Caco-2 (cell line): ENCODE measurements around the gene TTLL11. TPM values are rescaled to one million over a fixed set of nuclear protein-coding genes. Genes with fewer than 3 reads are reported as not detected.

ENCODE experiments used
- BruUV-seq: library from RNA; stranded (reverse); fragments of 400-500 nt; replicated peaks from 2 replicates; lab custom pipeline; 2021; lab: Mats Ljungman, UMichigan
- CTCF ChIA-PET: fragments of 300-600 bp; sonication (Branson Sonifier 250); formaldehyde crosslinking; loops from one replicate; lab custom pipeline; 2022; ENCODE audit warnings: antibody characterized with exemption; lab: Charles Lee
- POLR2A ChIA-PET: fragments of 300-600 bp; sonication (Branson Sonifier 250); formaldehyde crosslinking; loops from one replicate; lab custom pipeline; 2022; ENCODE audit warnings: antibody characterized with exemption; lab: Charles Lee
- DNase-seq, 2 experiments: peaks; one replicate each; pipeline versions ENCODE4 v3.0.0 to v3.0.0-alpha.2; 2020 to 2022
- H3K27me3 ChIP-seq: replicated peaks from 2 replicates; pipeline ENCODE4 v1.6.0; 2011; ENCODE audit warnings: low read length; ENCODE audit not compliant: control insufficient read depth, insufficient read depth
- H3K36me3 ChIP-seq: 2 replicates; pipeline ENCODE4 v1.5.1; 2011; ENCODE audit warnings: low read length; ENCODE audit not compliant: control insufficient read depth, insufficient read depth
- H3K4me1 ChIP-seq: fragments of 250-450 bp; sonication (Bioruptor Pico); 2 replicates; pipeline ENCODE4 v1.5.1; 2020; ENCODE audit warnings: mild to moderate bottlenecking
- H3K4me3 ChIP-seq: 2 replicates; pipeline ENCODE4 v1.5.1; 2011; ENCODE audit warnings: low read depth, mild to moderate bottlenecking, control low read depth, low read length
- H3K9me3 ChIP-seq: fragments of 250-450 bp; sonication (Bioruptor Pico); 2 replicates; pipeline ENCODE4 v1.5.1; 2020; ENCODE audit warnings: mild to moderate bottlenecking, moderate library complexity
- H3K27ac Mint-ChIP-seq: one replicate; pipeline ENCODE4 v1.8.0; 2022; ENCODE audit warnings: mixed read lengths; ENCODE audit not compliant: unreplicated experiment
- H3K27me3 Mint-ChIP-seq: one replicate; pipeline ENCODE4 v1.8.0; 2022; ENCODE audit warnings: mixed read lengths; ENCODE audit not compliant: insufficient read depth, unreplicated experiment
- H3K36me3 Mint-ChIP-seq: one replicate; pipeline ENCODE4 v1.8.0; 2022; ENCODE audit warnings: mild to moderate bottlenecking, mixed read lengths; ENCODE audit not compliant: insufficient read depth, unreplicated experiment
- H3K4me1 Mint-ChIP-seq: one replicate; pipeline ENCODE4 v1.8.0; 2022; ENCODE audit warnings: low read depth, mixed read lengths; ENCODE audit not compliant: unreplicated experiment
- H3K4me3 Mint-ChIP-seq: one replicate; pipeline ENCODE4 v1.8.0; 2022; ENCODE audit warnings: mild to moderate bottlenecking, moderate library complexity, mixed read lengths; ENCODE audit not compliant: unreplicated experiment
- H3K9me3 Mint-ChIP-seq: one replicate; pipeline ENCODE4 v1.8.0; 2022; ENCODE audit warnings: mixed read lengths; ENCODE audit not compliant: unreplicated experiment
- CTCF ChIP-seq, 2 experiments: fragments of 200-600 bp in 1 of 2; IDR thresholded peaks; 1 replicate in 1 of 2; 2 replicates in 1 of 2; pipeline versions ENCODE4 v1.5.1 to v1.8.0; 2011 to 2022; ENCODE audit warnings: antibody characterized with exemption in 1 of 2, control low read depth in 1 of 2, inconsistent platforms in 1 of 2, low read depth in 1 of 2, low read length in 1 of 2, mild to moderate bottlenecking in 1 of 2, moderate library complexity in 1 of 2; ENCODE audit not compliant: insufficient read depth in 1 of 2, severe bottlenecking in 1 of 2, unreplicated experiment in 1 of 2
- intact Hi-C: fragments of 100-400 bp; cut with micrococcal nuclease; formaldehyde crosslinking; loops from one replicate; pipeline ENCODE4 v1.10.0; 2022; ENCODE audit not compliant: unreplicated experiment
- total RNA-seq: library from RNA; stranded (reverse); gene quantifications from 2 replicates; pipeline ENCODE4 v1.2.3, GENCODE V29; 2022

The TTLL11 gene
- total RNA-seq, 1 experiment from 2014 or later = 4.4 TPM

DNA sequence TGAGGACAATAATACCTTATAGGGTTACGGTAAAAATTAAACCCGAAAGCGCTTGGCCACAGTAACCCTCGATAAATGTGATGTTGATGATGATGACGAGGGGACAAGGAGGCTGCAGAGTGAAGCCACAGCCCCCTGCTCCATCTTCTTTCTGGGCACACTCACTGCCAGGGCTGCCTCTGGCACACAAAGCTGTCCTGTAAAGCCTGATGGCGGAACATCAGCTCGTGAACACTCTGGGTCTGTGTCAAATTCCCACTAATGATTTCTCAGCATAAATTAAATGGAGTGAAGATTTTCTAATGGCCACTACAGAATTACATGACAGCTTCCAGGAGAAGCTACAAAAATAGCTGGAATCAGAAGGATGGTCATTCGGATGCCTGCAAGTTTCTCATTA, 142.2 kb downstream of the TTLL11 start:
- intact Hi-C loops = no loop called here
- no peaks in the 10 kb centered on the region for H3K4me1 ChIP-seq
- no peak overlapping the region for H3K4me3 ChIP-seq
- H3K27me3 ChIP-seq = no peaks in the 10 kb centered on the region
- Mint-ChIP-seq H3K27ac (no peak overlapping the region), H3K27me3 (peaks cover 8% of the 10 kb centered on the region), H3K36me3 (no peaks in the 10 kb centered on the region), H3K4me1 (no peaks in the 10 kb centered on the region), H3K9me3 (no peaks in the 10 kb centered on the region), H3K4me3 (no peak overlapping the region)
- ChIA-PET CTCF (no interaction called here), POLR2A (no interaction called here)
- no peak for TF ChIP-seq CTCF (IDR thresholded peaks at IDR 0.05; ENCODE audit: insufficient read depth in 1 of 2, low read depth in 1 of 2, low read length in 1 of 2, severe bottlenecking in 1 of 2, unreplicated experiment in 1 of 2)
- no TSS peak for BruUV-seq
- DNase-seq = no peak
- no peaks in the 10 kb centered on the region for H3K36me3 ChIP-seq
- H3K9me3 ChIP-seq = no peaks in the 10 kb centered on the region

DNA sequence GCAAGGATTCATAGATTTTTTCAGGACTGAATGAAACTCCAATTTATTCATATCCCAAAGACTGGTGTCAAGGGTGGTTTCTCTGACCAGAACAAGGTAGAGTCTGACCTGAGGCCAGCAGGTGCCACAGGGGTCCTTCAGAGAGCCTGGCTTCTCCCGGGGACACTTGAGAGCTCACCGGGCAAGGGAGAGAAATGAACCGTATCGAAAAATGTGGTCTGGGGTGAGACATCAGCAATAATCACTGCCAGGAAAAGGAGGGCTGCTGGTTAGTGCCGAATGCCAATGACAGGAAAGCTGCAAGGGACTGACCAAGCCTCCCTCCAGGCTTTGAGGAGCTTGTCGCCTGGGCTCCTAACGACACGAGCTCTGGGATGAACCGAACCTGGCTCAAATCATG, 142.7 kb downstream of the TTLL11 start:
- H3K4me3 ChIP-seq = no peak overlapping the region
- no peaks in the 10 kb centered on the region for H3K27me3 ChIP-seq
- no peak overlapping the region for H3K4me3 Mint-ChIP-seq
- no peaks in the 10 kb centered on the region for H3K4me1 Mint-ChIP-seq
- H3K9me3 Mint-ChIP-seq = no peaks in the 10 kb centered on the region
- ChIA-PET POLR2A (no interaction called here), CTCF (no interaction called here)
- no peak overlapping the region for H3K27ac Mint-ChIP-seq
- H3K9me3 ChIP-seq = no peaks in the 10 kb centered on the region
- intact Hi-C loops = no loop called here
- TF ChIP-seq CTCF (IDR thresholded peaks at IDR 0.05; ENCODE audit: insufficient read depth in 1 of 2, low read depth in 1 of 2, low read length in 1 of 2, severe bottlenecking in 1 of 2, unreplicated experiment in 1 of 2) = no peak
- no peaks in the 10 kb centered on the region for H3K4me1 ChIP-seq
- no peaks in the 10 kb centered on the region for H3K36me3 ChIP-seq
- no TSS peak for BruUV-seq
- peaks cover 13% of the 10 kb centered on the region for H3K27me3 Mint-ChIP-seq
- DNase-seq = no peak
- H3K36me3 Mint-ChIP-seq = no peaks in the 10 kb centered on the region

DNA sequence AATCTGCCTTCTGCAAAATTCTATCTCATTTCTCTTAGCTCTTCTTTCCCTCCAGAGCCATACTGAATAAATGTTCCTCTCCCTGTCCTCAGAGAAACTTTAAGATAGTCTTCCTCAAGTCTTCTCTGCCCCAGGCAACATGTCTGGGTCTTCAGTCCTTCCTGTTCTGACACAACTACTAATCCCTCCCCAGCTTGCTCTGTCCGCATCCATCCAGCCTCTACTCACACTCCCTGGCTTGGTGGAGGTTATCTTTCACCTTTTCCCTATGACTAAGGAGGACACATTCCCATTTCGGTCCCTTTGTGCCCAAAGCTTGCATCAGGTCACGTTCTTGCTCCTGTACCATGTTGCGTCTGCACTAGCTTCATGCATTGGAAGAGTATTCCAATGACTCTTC, 143.3 kb downstream of the TTLL11 start:
- CTCF ChIA-PET = no interaction called here
- intact Hi-C loops = no loop called here
- BruUV-seq = no TSS peak

More for the DNA sequence above, 143.3 kb downstream of the TTLL11 start:
- Mint-ChIP-seq H3K4me3 (no peak overlapping the region), H3K4me1 (no peaks in the 10 kb centered on the region), H3K9me3 (no peaks in the 10 kb centered on the region), H3K27ac (no peak overlapping the region), H3K36me3 (no peaks in the 10 kb centered on the region), H3K27me3 (peaks cover 14% of the 10 kb centered on the region)
- no peaks in the 10 kb centered on the region for H3K4me1 ChIP-seq
- no peak for DNase-seq
- no peaks in the 10 kb centered on the region for H3K27me3 ChIP-seq
- POLR2A ChIA-PET = no interaction called here
- TF ChIP-seq CTCF (IDR thresholded peaks at IDR 0.05; ENCODE audit: insufficient read depth in 1 of 2, low read depth in 1 of 2, low read length in 1 of 2, severe bottlenecking in 1 of 2, unreplicated experiment in 1 of 2) = no peak
- H3K9me3 ChIP-seq = no peaks in the 10 kb centered on the region
- H3K36me3 ChIP-seq = no peaks in the 10 kb centered on the region
- no peak overlapping the region for H3K4me3 ChIP-seq
